HG02938 (cell line): ENCODE results near the gene CCDC38.
"Not testable (repeated sequence)": the region's sequence is repeated elsewhere in the genome, so short reads cannot be mapped to it uniquely, and the experiment has no call there.

Experiments
- ATAC-seq: cut with Tn5 transposase; IDR thresholded peaks from one replicate; pipeline ENCODE4 v1.9.1; 2021; ENCODE audit warnings: mild to moderate bottlenecking, moderate library complexity; ENCODE audit not compliant: unreplicated experiment

The CCDC38 gene

GRCh38 chr12:95942524-95943329 lies at the start of gene CCDC38:
CCDC38 (minus strand) TSS chr12:95942614; CDS start chr12:95936509, 6,105 bp downstream.
- ATAC-seq: peak; percentile 99

GRCh38 chr12:95990136-95990535 lies 47.7 kb upstream of the CCDC38 start:
- ATAC-seq: no peak

GRCh38 chr12:95989504-95990123 lies 47.2 kb upstream of the CCDC38 start:
- no peak for ATAC-seq

- ATAC-seq: no peak
Observed at GRCh38 chr12:95988506-95989275, 46.3 kb upstream of the CCDC38 start.

- ATAC-seq: no peak
Observed at GRCh38 chr12:95986635-95987570, 44.5 kb upstream of the CCDC38 start.

- no peak for ATAC-seq
Observed at GRCh38 chr12:95984682-95985081, 42.3 kb upstream of the CCDC38 start.

- no peak for ATAC-seq
Observed at GRCh38 chr12:95982602-95983001, 40.2 kb upstream of the CCDC38 start.

- ATAC-seq: no peak
Observed at GRCh38 chr12:95980437-95980836, 38.0 kb upstream of the CCDC38 start.

GRCh38 chr12:95978774-95979173 lies 36.4 kb upstream of the CCDC38 start:
- no peak for ATAC-seq

- no peak for ATAC-seq
Observed at GRCh38 chr12:95978351-95978750, 35.9 kb upstream of the CCDC38 start.

GRCh38 chr12:95977764-95978305 lies 35.4 kb upstream of the CCDC38 start:
- ATAC-seq: no peak

GRCh38 chr12:95976416-95976832 lies 34.0 kb upstream of the CCDC38 start:
- ATAC-seq: no peak

GRCh38 chr12:95975491-95975890 lies 33.1 kb upstream of the CCDC38 start:
- no peak for ATAC-seq

GRCh38 chr12:95974358-95974757 lies 31.9 kb upstream of the CCDC38 start:
- ATAC-seq: no peak

GRCh38 chr12:95972832-95973456 lies 30.5 kb upstream of the CCDC38 start:
- ATAC-seq: no peak

- ATAC-seq: no peak
Observed at GRCh38 chr12:95970905-95971304, 28.5 kb upstream of the CCDC38 start.

- not testable (repeated sequence) for ATAC-seq
Observed at GRCh38 chr12:95969116-95969515, 26.7 kb upstream of the CCDC38 start.

- ATAC-seq: no peak
Observed at GRCh38 chr12:95967301-95967700, 24.9 kb upstream of the CCDC38 start.

GRCh38 chr12:95966287-95966870 lies 24.0 kb upstream of the CCDC38 start:
- no peak for ATAC-seq
